ENCODE results near the gene AKAP8L. TPM values are rescaled to one million over a fixed set of nuclear protein-coding genes. Genes with fewer than 3 reads are reported as not detected.

The AKAP8L gene
- total and polyA plus RNA-seq, 9 of the 15 experiments (the other 6 are each of a cell fraction or from before 2014, with no cell fraction given) = 2.4 to 116 (median 70.7) TPM

DNA sequence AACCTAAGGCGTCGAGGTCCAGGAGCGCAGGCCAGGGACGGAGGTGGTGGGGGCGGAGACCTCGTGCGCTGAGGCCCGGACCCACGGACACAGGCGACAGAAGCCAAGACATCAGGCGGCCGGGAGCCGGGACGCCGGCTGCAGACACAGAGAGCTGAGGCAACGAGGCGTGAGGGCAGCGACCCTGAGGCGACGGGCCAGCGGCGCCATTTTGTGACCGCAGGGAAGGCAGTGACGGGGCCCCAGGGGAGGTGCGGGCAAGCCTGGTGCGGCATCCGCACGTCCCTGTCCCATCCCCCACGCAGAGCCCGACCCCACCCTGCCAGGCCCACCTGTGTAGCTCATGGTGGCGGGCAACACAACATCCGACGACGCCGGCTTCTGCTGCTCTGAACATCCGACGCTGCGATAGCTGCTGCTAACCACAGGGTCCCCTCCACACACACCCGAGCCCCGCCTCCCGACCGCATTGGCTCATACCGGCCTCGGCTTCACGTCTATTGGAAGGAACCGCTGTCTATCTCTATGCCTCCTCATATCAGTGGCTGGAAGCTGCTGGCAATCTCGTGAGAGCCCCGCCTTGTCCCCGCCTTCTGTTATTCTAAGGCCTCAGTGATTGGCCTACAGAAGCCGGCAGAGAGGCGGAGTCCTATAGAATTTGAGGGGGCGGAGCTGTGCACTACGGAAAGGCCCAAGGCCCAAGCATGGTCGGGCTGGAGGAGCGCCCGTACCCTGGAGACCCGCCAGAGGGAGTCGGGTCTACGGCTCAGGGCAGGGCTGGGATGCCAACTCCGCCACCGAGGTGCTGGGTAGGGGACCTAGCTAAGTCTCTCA is at the start of gene AKAP8L (continued):
- TF ChIP-seq, protein P1, sequence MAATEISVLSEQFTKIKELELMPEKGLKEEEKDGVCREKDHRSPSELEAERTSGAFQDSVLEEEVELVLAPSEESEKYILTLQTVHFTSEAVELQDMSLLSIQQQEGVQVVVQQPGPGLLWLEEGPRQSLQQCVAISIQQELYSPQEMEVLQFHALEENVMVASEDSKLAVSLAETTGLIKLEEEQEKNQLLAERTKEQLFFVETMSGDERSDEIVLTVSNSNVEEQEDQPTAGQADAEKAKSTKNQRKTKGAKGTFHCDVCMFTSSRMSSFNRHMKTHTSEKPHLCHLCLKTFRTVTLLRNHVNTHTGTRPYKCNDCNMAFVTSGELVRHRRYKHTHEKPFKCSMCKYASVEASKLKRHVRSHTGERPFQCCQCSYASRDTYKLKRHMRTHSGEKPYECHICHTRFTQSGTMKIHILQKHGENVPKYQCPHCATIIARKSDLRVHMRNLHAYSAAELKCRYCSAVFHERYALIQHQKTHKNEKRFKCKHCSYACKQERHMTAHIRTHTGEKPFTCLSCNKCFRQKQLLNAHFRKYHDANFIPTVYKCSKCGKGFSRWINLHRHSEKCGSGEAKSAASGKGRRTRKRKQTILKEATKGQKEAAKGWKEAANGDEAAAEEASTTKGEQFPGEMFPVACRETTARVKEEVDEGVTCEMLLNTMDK (IDR thresholded peaks at IDR 0.05; ENCODE audit: borderline replicate concordance, insufficient read depth, low read depth, low read length, poor library complexity, severe bottlenecking) = peak; percentile 97
- TF ChIP-seq SIN3B (IDR thresholded peaks at IDR 0.05; ENCODE audit: low read depth) (0 out of 2 replicates have a peak, but pooled peaks have one; percentile 61), NBN (IDR thresholded peaks at IDR 0.05; ENCODE audit: low read depth) (peak; percentile 36; the same call in 1 of the 2 replicates), NFRKB (IDR thresholded peaks at IDR 0.05; ENCODE audit: low read depth) (peak; percentile 54; the same call in 1 of the 2 replicates), TBL1XR1 (IDR thresholded peaks at IDR 0.05; ENCODE audit: low read length in 2 of 2) (0 out of 4 replicates have a peak, but pooled peaks of 1 of the 2 experiments have one; percentile 13), CBX1 (IDR thresholded peaks at IDR 0.05; ENCODE audit: low read depth) (peak; percentile 25; the same call in 1 of the 2 replicates), ZZZ3 (IDR thresholded peaks at IDR 0.05) (peak; percentile 33; the same call in 1 of the 2 replicates), ZNF445 (CRISPR knock-in tag; IDR thresholded peaks at IDR 0.05; ENCODE audit: low read depth) (no peak), YBX1 (IDR thresholded peaks at IDR 0.05) (no peak), FOSL1 (tag; conservative IDR thresholded peaks at IDR 0.05) (no peak), MYC (IDR thresholded peaks at IDR 0.05; ENCODE audit: low read depth, low read length) (peak; percentile 60), MYC (CRISPR knock-in tag; IDR thresholded peaks at IDR 0.05; ENCODE audit: borderline replicate concordance, low read depth) (peak; percentile 88), ZSCAN29 (IDR thresholded peaks at IDR 0.05) (no peak)
- TF ChIP-seq, protein P2, sequence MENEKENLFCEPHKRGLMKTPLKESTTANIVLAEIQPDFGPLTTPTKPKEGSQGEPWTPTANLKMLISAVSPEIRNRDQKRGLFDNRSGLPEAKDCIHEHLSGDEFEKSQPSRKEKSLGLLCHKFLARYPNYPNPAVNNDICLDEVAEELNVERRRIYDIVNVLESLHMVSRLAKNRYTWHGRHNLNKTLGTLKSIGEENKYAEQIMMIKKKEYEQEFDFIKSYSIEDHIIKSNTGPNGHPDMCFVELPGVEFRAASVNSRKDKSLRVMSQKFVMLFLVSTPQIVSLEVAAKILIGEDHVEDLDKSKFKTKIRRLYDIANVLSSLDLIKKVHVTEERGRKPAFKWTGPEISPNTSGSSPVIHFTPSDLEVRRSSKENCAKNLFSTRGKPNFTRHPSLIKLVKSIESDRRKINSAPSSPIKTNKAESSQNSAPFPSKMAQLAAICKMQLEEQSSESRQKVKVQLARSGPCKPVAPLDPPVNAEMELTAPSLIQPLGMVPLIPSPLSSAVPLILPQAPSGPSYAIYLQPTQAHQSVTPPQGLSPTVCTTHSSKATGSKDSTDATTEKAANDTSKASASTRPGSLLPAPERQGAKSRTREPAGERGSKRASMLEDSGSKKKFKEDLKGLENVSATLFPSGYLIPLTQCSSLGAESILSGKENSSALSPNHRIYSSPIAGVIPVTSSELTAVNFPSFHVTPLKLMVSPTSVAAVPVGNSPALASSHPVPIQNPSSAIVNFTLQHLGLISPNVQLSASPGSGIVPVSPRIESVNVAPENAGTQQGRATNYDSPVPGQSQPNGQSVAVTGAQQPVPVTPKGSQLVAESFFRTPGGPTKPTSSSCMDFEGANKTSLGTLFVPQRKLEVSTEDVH (IDR thresholded peaks at IDR 0.05; ENCODE audit: low read depth, partially characterized antibody) = peak; percentile 16
- TF ChIP-seq, protein P3, sequence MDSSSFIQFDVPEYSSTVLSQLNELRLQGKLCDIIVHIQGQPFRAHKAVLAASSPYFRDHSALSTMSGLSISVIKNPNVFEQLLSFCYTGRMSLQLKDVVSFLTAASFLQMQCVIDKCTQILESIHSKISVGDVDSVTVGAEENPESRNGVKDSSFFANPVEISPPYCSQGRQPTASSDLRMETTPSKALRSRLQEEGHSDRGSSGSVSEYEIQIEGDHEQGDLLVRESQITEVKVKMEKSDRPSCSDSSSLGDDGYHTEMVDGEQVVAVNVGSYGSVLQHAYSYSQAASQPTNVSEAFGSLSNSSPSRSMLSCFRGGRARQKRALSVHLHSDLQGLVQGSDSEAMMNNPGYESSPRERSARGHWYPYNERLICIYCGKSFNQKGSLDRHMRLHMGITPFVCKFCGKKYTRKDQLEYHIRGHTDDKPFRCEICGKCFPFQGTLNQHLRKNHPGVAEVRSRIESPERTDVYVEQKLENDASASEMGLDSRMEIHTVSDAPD (CRISPR knock-in tag; IDR thresholded peaks at IDR 0.05) = no peak
- TF ChIP-seq, protein P4, sequence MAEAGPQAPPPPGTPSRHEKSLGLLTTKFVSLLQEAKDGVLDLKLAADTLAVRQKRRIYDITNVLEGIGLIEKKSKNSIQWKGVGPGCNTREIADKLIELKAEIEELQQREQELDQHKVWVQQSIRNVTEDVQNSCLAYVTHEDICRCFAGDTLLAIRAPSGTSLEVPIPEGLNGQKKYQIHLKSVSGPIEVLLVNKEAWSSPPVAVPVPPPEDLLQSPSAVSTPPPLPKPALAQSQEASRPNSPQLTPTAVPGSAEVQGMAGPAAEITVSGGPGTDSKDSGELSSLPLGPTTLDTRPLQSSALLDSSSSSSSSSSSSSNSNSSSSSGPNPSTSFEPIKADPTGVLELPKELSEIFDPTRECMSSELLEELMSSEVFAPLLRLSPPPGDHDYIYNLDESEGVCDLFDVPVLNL (CRISPR knock-in tag; IDR thresholded peaks at IDR 0.05; ENCODE audit: low read depth) = peak; percentile 61; the same call in 1 of the 2 replicates
- TF ChIP-seq, protein P5, sequence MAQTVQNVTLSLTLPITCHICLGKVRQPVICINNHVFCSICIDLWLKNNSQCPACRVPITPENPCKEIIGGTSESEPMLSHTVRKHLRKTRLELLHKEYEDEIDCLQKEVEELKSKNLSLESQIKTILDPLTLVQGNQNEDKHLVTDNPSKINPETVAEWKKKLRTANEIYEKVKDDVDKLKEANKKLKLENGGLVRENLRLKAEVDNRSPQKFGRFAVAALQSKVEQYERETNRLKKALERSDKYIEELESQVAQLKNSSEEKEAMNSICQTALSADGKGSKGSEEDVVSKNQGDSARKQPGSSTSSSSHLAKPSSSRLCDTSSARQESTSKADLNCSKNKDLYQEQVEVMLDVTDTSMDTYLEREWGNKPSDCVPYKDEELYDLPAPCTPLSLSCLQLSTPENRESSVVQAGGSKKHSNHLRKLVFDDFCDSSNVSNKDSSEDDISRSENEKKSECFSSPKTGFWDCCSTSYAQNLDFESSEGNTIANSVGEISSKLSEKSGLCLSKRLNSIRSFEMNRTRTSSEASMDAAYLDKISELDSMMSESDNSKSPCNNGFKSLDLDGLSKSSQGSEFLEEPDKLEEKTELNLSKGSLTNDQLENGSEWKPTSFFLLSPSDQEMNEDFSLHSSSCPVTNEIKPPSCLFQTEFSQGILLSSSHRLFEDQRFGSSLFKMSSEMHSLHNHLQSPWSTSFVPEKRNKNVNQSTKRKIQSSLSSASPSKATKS (CRISPR knock-in tag; IDR thresholded peaks at IDR 0.05) = no peak
